ENCODE measurements around the gene TNPO2.

TNPO2 gene

GRCh38 chr19:12723641-12724426, at the start of gene TNPO2:
TSS of gene TNPO2 (minus strand) at chr19:12723932. CDS start at chr19:12720977, 2,955 bp downstream.
- no peak for DNase-seq

GRCh38 chr19:12772323-12772722, 48.6 kb upstream of the TNPO2 start:
- no peak for DNase-seq

GRCh38 chr19:12770922-12771321, 47.2 kb upstream of the TNPO2 start:
- DNase-seq, result no peak

- no peak for DNase-seq
These were observed 46.0 kb upstream of the TNPO2 start for GRCh38 chr19:12769689-12770088.

- DNase-seq, result no peak
These were observed 43.9 kb upstream of the TNPO2 start for GRCh38 chr19:12767666-12768065.

- DNase-seq, result no peak
These were observed 43.4 kb upstream of the TNPO2 start for GRCh38 chr19:12767150-12767549.

- DNase-seq, result no peak
These were observed 42.4 kb upstream of the TNPO2 start for GRCh38 chr19:12766051-12766521.

GRCh38 chr19:12764698-12765097, 41.0 kb upstream of the TNPO2 start:
- DNase-seq, result no peak

GRCh38 chr19:12763100-12763499, 39.4 kb upstream of the TNPO2 start:
- DNase-seq, result no peak

- DNase-seq, result no peak
These were observed 36.0 kb upstream of the TNPO2 start for GRCh38 chr19:12759686-12760085.

- DNase-seq, result no peak
These were observed 34.0 kb upstream of the TNPO2 start for GRCh38 chr19:12757544-12758274.

- no peak for DNase-seq
These were observed 32.6 kb upstream of the TNPO2 start for GRCh38 chr19:12756150-12756883.

- no peak for DNase-seq
These were observed 30.9 kb upstream of the TNPO2 start for GRCh38 chr19:12754465-12755196.

GRCh38 chr19:12752056-12752781, 28.5 kb upstream of the TNPO2 start:
- no peak for DNase-seq

GRCh38 chr19:12751635-12752034, 27.9 kb upstream of the TNPO2 start, which contains the start of gene BEST2:
TSS of gene BEST2 (plus strand) at chr19:12751791. CDS start at chr19:12752593, 802 bp downstream.
- DNase-seq, result no peak

GRCh38 chr19:12750851-12751250, 27.1 kb upstream of the TNPO2 start:
- DNase-seq, result no peak

- no peak for DNase-seq
These were observed 26.3 kb upstream of the TNPO2 start for GRCh38 chr19:12749938-12750521.

GRCh38 chr19:12748489-12748888, 24.8 kb upstream of the TNPO2 start:
- DNase-seq, result no peak

- no peak for DNase-seq
These were observed 21.6 kb upstream of the TNPO2 start for GRCh38 chr19:12745166-12745897.

GRCh38 chr19:12737835-12738351, 14.2 kb upstream of the TNPO2 start:
- no peak for DNase-seq

All from NCI-H1417 treated with DMSO at 0.1 percent for 48 hours (cell line).